GM20431 (cell line): Measurements from ENCODE around the gene ALKAL2.

ENCODE experiments used
- in situ Hi-C: fragments of 300-500 bp; cut with MseI, MboI; formaldehyde crosslinking; loops from one replicate; pipeline ENCODE4 v1.15.0; 2020; ENCODE audit warnings: low sequenced_read_pairs; ENCODE audit not compliant: unreplicated experiment

The ALKAL2 gene

DNA sequence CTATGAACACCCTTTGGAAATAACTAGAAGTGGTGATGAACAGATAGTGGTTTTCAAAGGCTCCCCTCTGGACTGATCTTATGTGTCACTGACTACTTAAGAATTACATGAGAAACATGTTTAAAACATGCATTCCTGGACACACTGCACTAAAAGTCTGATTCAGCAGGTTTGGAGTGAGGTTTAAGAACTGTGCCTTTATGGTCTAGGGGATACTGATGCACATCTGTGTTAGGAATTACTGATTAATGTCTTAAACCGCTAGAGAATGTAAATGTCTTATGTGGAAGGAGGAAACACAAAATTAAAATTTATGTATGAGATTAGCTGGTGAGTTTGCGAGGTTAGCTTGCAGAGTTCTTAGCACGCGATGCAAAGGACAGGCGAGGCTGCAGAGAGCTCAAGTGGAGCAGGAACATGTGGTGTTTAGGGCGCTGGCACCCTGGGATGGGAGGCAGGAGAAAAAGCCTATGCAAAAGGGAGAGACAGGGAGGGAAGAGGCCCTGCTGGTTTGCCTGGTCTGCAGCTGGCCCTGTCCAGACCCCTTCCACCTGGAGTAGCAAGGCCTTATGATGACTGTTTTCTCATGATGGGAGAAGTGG, 35.8 kb downstream of the ALKAL2 start:
- in situ Hi-C loops, result no loop called here

DNA sequence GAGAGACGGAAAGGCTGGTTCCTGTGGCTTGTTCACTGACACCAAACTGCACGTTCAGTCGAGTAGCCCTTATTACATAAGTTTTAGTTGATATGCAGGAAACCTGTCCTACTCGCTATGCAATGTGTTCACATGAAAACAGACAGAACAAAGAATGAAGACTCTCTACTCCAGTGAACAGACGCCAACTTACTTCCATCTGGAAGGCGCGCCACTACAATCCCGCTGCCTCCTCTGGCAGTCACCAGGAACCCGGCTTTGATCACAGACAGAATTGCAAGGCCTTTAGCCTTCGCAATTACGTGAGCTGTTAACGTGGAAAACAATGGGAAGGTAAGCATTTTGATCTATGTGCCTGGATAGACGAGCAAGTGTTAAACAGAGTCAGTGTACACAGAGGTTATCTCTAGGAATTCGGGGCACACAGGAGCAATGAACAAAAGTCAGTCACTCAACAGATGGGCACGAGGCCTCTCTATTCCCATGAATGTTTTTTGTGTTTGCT, 38.3 kb downstream of the ALKAL2 start:
- in situ Hi-C loops, result no loop called here

DNA sequence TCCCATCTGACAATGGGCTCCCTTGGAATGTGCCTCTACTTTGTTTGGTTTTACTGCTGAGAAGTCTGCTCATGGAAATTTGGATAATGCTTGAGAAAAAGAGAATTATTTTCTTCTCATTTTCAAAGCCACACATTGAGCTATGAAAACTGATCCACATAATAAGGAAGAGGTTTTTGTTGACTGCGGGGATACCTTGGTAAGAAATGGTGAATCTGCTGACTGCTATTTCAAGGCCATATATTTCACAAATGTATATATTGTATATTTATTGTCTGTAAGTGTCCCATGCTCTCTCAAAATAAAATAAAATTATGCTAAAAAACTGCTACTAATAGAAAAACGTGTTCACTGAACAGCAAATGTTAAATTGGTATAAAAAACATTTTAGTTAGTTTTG, 39.2 kb downstream of the ALKAL2 start:
- in situ Hi-C loops, result no loop called here

DNA sequence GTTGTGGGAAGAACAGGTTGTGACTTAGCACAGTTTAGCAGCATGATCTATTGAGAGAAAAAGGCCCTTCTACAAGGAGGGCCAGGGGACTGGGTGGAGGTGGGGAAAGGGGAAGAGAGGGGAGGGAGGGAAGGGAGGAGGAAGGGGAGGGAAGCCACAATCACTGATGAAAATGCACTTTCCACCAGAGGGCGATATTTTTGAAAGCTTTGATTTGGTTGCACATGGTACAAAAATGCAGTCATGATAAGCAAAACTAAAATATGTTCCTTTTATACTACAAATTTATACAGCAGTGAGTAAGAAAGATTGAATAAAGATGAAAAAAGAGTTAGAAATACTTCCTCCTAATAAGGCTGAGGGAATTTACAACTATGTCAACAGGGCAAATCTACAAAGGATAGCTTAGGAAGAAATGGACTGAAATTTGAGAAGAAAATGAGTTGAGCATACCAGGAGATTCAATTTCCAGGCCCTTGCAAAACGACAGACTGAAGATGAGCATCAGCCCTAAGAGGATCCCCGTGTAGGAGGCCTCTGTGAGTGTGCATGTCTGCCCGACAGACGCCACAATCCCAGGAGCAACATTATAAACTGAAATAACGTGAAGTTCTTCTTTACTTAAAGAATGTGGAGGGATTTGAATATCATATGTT, 41.3 kb downstream of the ALKAL2 start:
- in situ Hi-C loops, result no loop called here

GRCh38 chr2:244547-244946, 43.3 kb downstream of the ALKAL2 start:
- in situ Hi-C loops, result no loop called here

DNA sequence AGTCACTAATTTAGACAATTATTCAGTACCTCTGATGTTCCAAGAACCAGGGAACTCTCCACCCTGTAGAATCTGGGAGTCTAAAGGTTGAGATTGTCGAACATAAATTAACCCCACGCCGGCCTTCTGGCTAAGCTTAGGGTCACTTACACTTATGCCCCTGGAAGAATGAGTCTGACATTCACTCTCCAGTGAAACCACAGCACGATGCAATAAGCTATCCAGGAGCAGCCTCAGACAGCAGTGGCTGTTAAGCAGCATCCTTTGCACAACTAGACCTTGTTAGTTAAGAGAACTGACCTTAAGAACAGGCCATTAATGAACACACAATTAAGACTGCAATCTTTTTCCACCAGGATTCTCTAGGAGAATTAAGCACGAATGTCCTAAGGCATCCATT, 49.0 kb downstream of the ALKAL2 start:
- in situ Hi-C loops, result no loop called here

GRCh38 chr2:238431-238830, 49.5 kb downstream of the ALKAL2 start:
- in situ Hi-C loops, result no loop called here

DNA sequence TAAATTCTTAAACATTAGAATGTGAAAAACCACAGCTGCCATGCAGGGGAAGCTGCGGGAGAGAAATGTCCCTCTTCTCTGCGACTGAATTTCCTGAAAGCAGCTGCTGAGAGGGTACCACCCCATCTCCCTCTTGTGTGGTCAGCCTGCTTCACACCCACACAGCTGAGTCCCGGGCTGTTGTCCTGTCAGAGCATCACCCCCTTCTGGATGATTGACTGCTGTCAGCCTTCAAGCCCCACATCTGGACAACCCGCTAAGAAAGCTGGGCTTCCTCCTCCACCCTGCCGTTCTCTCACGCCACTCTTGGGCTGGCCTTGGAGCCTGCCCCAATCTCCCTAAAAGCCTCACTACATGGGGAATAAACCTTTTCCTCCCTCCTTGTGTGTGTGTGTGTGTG, 50.0 kb downstream of the ALKAL2 start:
- in situ Hi-C loops, result no loop called here

DNA sequence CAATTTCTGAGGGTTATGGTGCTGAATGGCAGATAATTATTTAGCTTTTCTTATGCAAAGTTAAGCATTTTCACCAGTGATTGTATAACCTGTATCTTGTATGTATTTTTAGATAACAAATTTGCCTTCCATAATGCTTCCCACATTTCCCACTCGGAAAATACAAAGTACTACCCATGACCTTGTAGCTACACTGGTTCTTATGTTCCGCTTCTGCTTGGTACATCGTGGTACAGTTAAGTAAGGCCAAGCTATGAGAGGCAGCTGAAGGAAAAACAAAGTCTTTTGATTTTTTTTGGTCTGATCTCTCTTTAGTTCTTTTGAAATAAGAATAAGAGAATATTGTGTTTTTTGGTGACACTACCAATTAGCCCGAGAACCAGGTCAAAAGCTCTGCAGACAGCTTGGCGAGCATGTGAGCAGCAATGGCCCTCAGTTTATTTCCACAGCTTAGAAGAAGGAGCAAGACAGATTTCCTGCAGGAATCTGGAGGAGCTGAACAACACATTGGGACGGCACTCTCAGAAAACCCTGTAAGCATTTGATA, 50.8 kb downstream of the ALKAL2 start:
- in situ Hi-C loops, result no loop called here

DNA sequence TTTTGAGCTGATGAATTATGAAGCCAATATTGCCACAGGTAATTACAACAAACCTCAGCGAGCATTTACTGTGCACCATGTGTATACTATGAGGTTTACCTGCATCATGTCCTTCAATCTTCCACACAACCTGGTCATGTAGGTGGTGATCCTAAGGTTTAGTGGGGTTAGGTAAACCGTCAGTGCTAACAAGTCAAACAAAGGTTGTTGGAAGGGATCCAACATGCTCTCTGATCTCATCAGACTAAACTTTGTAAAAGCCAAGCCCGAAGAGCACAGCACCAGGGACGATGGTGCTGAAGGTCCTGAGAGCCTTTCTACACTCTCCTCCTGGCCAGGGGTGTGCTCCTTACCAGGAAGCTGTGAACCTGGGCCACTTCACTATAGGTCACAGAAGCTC, 53.5 kb downstream of the ALKAL2 start:
- in situ Hi-C loops, result no loop called here

- in situ Hi-C loops, result no loop called here
These were observed 54.9 kb downstream of the ALKAL2 start for GRCh38 chr2:233030-233429.

DNA sequence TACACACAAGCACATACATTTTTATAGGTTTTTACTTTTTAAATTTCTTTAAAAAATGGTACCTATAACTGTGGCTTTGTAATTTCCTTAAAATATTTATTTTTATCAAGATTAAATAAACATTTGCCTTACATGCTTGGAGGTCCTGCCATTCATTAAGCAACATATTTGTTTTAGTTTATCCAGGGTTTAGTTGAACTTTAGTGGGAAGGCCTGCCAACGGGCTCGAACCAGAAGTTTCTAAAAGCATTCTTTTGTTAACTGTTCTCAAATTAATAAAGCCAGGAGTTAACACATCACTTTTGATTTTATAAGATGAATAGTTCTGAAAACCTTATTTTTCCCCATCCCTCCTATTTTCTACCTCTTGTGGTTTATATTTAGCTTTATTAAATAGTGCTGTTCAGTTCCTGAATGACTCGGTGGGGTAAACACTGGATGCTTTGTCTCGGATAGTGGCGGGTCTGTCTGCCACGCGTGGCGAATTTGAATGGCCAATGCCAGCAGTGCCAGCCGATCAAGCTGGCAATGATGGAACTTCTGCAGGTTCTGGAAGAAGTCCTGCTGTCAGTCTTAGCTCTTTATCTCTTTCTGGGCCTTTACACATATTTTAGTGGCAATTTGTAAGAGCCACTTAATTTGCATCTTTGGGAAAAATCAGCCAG, 56.2 kb downstream of the ALKAL2 start:
- in situ Hi-C loops, result no loop called here
